Coronary artery (tissue), 2 donors: ENCODE measurements around the gene WDPCP.
"Not testable (repeated sequence)": the region's sequence is repeated elsewhere in the genome, so short reads cannot be mapped to it uniquely, and the experiment has no call there.

ENCODE experiments used
- DNase-seq: peaks from one replicate; pipeline ENCODE4 v3.0.0-alpha.2; 2017; ENCODE audit warnings: low spot score
- H3K27ac ChIP-seq, 2 donors: fragments of 200-600 bp; sonication (generic); one replicate each; pipeline ENCODE4 v1.5.1; 2016 to 2019
- H3K4me3 ChIP-seq: fragments of 200-600 bp; sonication (generic); 2 replicates; pipeline ENCODE4 v1.5.1; 2016; ENCODE audit warnings: mild to moderate bottlenecking, moderate library complexity
- CTCF ChIP-seq: fragments of 200-600 bp; sonication (generic); IDR thresholded peaks from one replicate; pipeline ENCODE4 v1.5.1; 2019; ENCODE audit warnings: antibody characterized with exemption

The WDPCP gene

GRCh38 chr2:63300835-63301234 lies 287.4 kb downstream of the WDPCP start:
- Histone ChIP-seq H3K4me3 (no peak overlapping the region), H3K27ac (no peak overlapping the region)
- DNase-seq: no peak
- TF ChIP-seq CTCF: no peak

- Histone ChIP-seq H3K27ac (no peak overlapping the region), H3K4me3 (no peak overlapping the region)
- no peak for TF ChIP-seq CTCF
- DNase-seq: no peak
Observed at GRCh38 chr2:63287956-63288355, 300.3 kb downstream of the WDPCP start.

GRCh38 chr2:63286520-63286919 lies 301.8 kb downstream of the WDPCP start:
- H3K27ac ChIP-seq, H3K4me3 ChIP-seq, DNase-seq: not testable (repeated sequence)

GRCh38 chr2:63283273-63283672 lies 305.0 kb downstream of the WDPCP start:
- no peak for TF ChIP-seq CTCF
- no peak overlapping the region for H3K4me3 ChIP-seq
- no peak overlapping the region for H3K27ac ChIP-seq
- no peak for DNase-seq

GRCh38 chr2:63272560-63272959 lies 315.7 kb downstream of the WDPCP start:
- Histone ChIP-seq H3K4me3 (no peak overlapping the region), H3K27ac (no peak overlapping the region)
- DNase-seq: no peak
- TF ChIP-seq CTCF: no peak

- TF ChIP-seq CTCF: no peak
- no peak for DNase-seq
- no peak overlapping the region for H3K27ac ChIP-seq
- no peak overlapping the region for H3K4me3 ChIP-seq
Observed at GRCh38 chr2:63270717-63271116, 317.6 kb downstream of the WDPCP start.

- no peak overlapping the region for H3K4me3 ChIP-seq
- TF ChIP-seq CTCF: no peak
- DNase-seq: no peak
- H3K27ac ChIP-seq: no peak overlapping the region
Observed at GRCh38 chr2:63268946-63269345, 319.3 kb downstream of the WDPCP start.

- DNase-seq: no peak
- no peak overlapping the region for H3K27ac ChIP-seq
Observed at GRCh38 chr2:63261137-63261621, 327.1 kb downstream of the WDPCP start.

More at GRCh38 chr2:63261137-63261621, 327.1 kb downstream of the WDPCP start:
- no peak overlapping the region for H3K4me3 ChIP-seq
- TF ChIP-seq CTCF: no peak
